Activated CD4-positive, alpha-beta memory T cell treated with anti-CD3 and anti-CD28 coated beads for 36 hours (primary cell): ENCODE data around the gene ANK3. TPM values are rescaled to one million over a fixed set of nuclear protein-coding genes. Genes with fewer than 3 reads are reported as not detected.

ENCODE experiments used
- CTCF ChIA-PET: fragments of 350-600 bp; sonication (Branson Sonifier 250); formaldehyde crosslinking; loops from one replicate; lab custom pipeline; 2021; ENCODE audit warnings: antibody characterized with exemption, inconsistent platforms; lab: Charles Lee
- POLR2A ChIA-PET: fragments of 350-600 bp; sonication (Branson Sonifier 250); formaldehyde crosslinking; loops from one replicate; lab custom pipeline; 2021; ENCODE audit warnings: antibody characterized with exemption; lab: Charles Lee
- DNase-seq: peaks from one replicate; pipeline ENCODE4 v3.0.0-alpha.2; 2020
- H3K27ac Mint-ChIP-seq: one replicate; pipeline ENCODE4 v1.8.0; 2021; ENCODE audit warnings: mixed read lengths
- H3K27me3 Mint-ChIP-seq: one replicate; pipeline ENCODE4 v1.8.0; 2021; ENCODE audit warnings: mixed read lengths
- H3K36me3 Mint-ChIP-seq: one replicate; pipeline ENCODE4 v1.8.0; 2021; ENCODE audit warnings: mixed read lengths
- H3K4me1 Mint-ChIP-seq: one replicate; pipeline ENCODE4 v1.8.0; 2021; ENCODE audit warnings: low read depth, mixed read lengths
- H3K4me3 Mint-ChIP-seq: one replicate; pipeline ENCODE4 v1.8.0; 2021; ENCODE audit warnings: mild to moderate bottlenecking, mixed read lengths
- H3K9me3 Mint-ChIP-seq: one replicate; pipeline ENCODE4 v1.8.0; 2021; ENCODE audit warnings: mixed read lengths
- intact Hi-C: fragments of 100-400 bp; cut with micrococcal nuclease; formaldehyde crosslinking; loops from one replicate; pipeline ENCODE4 v1.15.1; 2023
- total RNA-seq, 2 experiments: library from RNA; stranded (reverse); gene quantifications; one replicate each; pipeline ENCODE4 v1.2.3, GENCODE V29; 2021

ANK3 gene
- total RNA-seq, 2 experiments from 2014 or later = 18.5 to 21.2 TPM

GRCh38 chr10:60125895-60126294, 263.8 kb downstream of the ANK3 start:
- DNase-seq = no peak
- ChIA-PET POLR2A (no interaction called here), CTCF (no interaction called here)
- intact Hi-C loops = no loop called here
- Mint-ChIP-seq H3K36me3 (peaks cover 2% of the 10 kb centered on the region), H3K4me1 (no peaks in the 10 kb centered on the region), H3K27me3 (no peaks in the 10 kb centered on the region), H3K9me3 (no peaks in the 10 kb centered on the region), H3K27ac (no peak overlapping the region), H3K4me3 (no peak overlapping the region)

DNA sequence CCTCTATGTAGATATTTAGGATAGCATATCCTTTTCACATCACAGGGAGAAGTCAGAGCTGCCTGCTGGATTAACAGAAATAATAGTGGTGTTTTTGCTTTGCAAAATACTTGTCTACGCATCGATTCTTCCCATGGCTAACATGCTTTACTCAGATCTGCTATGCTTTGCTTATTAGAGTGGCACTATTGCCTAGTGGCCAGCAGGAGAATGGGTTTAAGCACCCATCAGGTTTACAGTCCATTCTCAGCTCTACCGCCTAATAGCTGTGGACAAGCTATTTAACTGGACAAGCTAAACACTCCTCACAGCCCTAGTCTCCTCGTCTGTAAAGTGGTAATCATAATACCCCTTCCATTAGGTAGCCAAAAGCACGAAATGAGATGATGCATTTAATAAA, 265.1 kb downstream of the ANK3 start:
- Mint-ChIP-seq H3K4me3 (no peak overlapping the region), H3K4me1 (no peaks in the 10 kb centered on the region), H3K36me3 (peaks cover 2% of the 10 kb centered on the region), H3K27ac (no peak overlapping the region), H3K27me3 (no peaks in the 10 kb centered on the region), H3K9me3 (no peaks in the 10 kb centered on the region)
- ChIA-PET POLR2A (no interaction called here), CTCF (interaction anchor here (0.7 kb wide), 1 partner anchor 25 kb away, joined by 3 read pairs; no protein-coding TSS in a partner anchor)
- intact Hi-C loops = no loop called here
- no peak for DNase-seq

GRCh38 chr10:60123668-60124067, 266.0 kb downstream of the ANK3 start:
- DNase-seq = no peak
- Mint-ChIP-seq H3K27ac (no peak overlapping the region), H3K36me3 (peaks cover 2% of the 10 kb centered on the region), H3K9me3 (no peaks in the 10 kb centered on the region), H3K27me3 (no peaks in the 10 kb centered on the region), H3K4me1 (no peaks in the 10 kb centered on the region), H3K4me3 (no peak overlapping the region)
- POLR2A ChIA-PET = no interaction called here
- CTCF ChIA-PET = no interaction called here
- intact Hi-C loops = no loop called here

DNA sequence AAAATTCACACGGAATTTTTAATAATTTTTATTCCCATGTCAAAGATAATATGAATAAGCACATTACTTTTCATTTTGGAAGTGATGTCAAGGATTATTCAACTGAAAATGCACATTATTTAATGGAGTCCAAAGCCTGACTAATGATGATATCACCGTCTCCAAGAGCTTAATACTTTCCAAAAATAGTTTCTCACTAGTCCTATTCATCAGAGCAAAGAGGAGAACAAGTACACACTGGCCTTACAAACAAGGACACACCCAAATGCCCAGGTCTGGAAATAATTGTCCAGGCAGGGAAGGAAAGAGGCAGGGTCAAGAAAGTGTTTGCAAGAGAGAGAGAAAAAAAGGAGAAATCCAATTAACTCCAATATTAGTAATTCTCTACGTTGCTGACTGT, 266.5 kb downstream of the ANK3 start:
- H3K4me1 Mint-ChIP-seq = no peaks in the 10 kb centered on the region
- no peak overlapping the region for H3K4me3 Mint-ChIP-seq
- intact Hi-C loops = no loop called here
- H3K27ac Mint-ChIP-seq = no peak overlapping the region
- no peaks in the 10 kb centered on the region for H3K27me3 Mint-ChIP-seq
- CTCF ChIA-PET = no interaction called here
- DNase-seq = no peak
- POLR2A ChIA-PET = no interaction called here
- H3K36me3 Mint-ChIP-seq = peaks cover 2% of the 10 kb centered on the region
- no peaks in the 10 kb centered on the region for H3K9me3 Mint-ChIP-seq

DNA sequence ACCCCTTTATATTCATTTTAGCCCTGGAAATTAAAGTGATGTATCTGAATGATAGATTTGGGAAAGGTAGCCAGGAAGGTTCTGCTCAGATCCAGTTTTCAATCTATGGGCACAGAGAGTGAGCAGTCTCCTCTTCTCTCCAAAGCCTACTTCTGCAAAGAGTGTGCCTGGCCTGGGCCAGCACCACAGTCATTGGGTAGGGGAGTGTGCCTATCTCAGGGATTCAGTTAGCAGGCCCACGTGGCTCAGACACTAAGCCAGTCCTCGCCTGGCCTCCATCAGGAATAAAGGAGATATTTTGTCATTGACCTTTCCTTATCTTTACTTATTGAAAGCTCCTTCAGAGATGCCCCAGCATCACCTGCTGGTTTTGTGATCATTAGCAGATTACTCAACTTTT, 267.5 kb downstream of the ANK3 start:
- CTCF ChIA-PET = no interaction called here
- Mint-ChIP-seq H3K27me3 (no peaks in the 10 kb centered on the region), H3K36me3 (peaks cover 2% of the 10 kb centered on the region), H3K4me1 (no peaks in the 10 kb centered on the region), H3K27ac (no peak overlapping the region), H3K4me3 (no peak overlapping the region), H3K9me3 (no peaks in the 10 kb centered on the region)
- no peak for DNase-seq
- intact Hi-C loops = no loop called here
- POLR2A ChIA-PET = no interaction called here

DNA sequence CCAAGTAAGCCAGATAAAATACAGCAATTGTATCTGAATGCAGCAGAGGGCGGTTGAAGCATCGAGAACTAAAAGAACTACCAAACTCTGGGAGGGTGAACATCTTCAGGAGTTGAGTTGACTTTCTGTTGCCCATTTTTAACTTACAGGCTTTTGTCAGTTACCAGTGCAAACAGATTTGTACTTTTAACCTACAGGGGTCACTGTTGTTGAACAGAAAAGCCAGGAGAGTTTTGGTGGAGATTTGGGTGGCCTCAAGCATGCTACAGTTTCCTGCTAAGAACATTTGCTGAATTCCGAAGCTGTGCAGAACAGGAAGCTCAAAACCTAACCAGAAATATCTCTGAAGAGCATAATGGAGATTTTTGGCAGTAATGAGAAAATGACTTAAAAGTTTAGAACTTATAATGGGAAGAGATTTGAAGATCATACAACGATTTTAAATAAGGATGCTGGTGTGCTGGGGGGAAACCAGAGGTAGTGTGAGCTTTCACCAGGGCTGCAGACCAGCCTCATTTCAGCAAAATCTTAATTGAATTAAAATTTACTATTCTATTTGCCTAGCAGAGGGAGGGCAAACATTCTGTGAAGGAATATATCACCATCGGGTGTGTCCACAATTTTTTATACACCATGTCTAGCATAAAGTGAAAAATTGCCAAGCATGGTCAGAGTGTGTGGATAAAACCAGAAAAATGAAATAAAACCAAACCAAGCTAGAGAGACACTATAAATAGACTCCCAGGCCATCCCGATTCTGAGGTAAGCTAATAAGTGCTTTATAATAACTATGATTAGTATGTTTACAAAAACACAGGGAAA, 274.7 kb downstream of the ANK3 start:
- intact Hi-C loops = loop anchor here (1.0 to 5.0 kb wide), 2 partner anchors 93 to 317 kb away; no protein-coding TSS in a partner anchor
- Mint-ChIP-seq H3K9me3 (no peaks in the 10 kb centered on the region), H3K27me3 (no peaks in the 10 kb centered on the region), H3K4me1 (no peaks in the 10 kb centered on the region), H3K27ac (no peak overlapping the region), H3K4me3 (no peak overlapping the region), H3K36me3 (no peaks in the 10 kb centered on the region)
- DNase-seq = no peak
- POLR2A ChIA-PET = interaction anchor here (0.7 kb wide), 1 partner anchor 60 kb away, joined by 3 read pairs; no protein-coding TSS in a partner anchor
- CTCF ChIA-PET = interaction anchor here (0.8 to 2.7 kb wide), 15 partner anchors 9 to 535 kb away, joined by 3 to 9 read pairs (median 4); no protein-coding TSS in a partner anchor

DNA sequence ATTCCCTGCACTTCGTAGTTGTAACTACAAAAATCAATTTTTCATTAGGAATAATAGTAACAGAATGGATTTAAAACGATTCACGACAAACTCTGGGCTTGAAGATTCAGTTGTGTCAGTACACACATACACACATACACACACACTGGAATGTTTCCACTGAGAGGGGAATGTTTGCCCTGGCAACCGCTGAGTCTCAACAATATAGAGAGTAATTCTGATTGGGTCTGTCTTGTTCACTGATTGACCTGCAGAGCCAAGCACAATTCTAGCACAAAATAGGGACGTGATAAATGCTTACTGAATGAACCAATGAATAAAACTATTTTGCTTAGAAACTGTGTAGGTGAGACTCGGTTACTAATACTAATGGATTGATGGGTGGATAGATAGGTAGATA, 278.9 kb downstream of the ANK3 start:
- Mint-ChIP-seq H3K4me3 (no peak overlapping the region), H3K36me3 (no peaks in the 10 kb centered on the region), H3K4me1 (no peaks in the 10 kb centered on the region), H3K27me3 (no peaks in the 10 kb centered on the region), H3K9me3 (no peaks in the 10 kb centered on the region), H3K27ac (no peak overlapping the region)
- no peak for DNase-seq
- intact Hi-C loops = no loop called here
- POLR2A ChIA-PET = no interaction called here
- CTCF ChIA-PET = interaction anchor here (0.8 kb wide), 1 partner anchor 10 kb away, joined by 3 read pairs; no protein-coding TSS in a partner anchor

GRCh38 chr10:60107308-60107976, 282.2 kb downstream of the ANK3 start:
- DNase-seq = no peak
- ChIA-PET CTCF (no interaction called here), POLR2A (no interaction called here)
- Mint-ChIP-seq H3K4me1 (no peaks in the 10 kb centered on the region), H3K27me3 (no peaks in the 10 kb centered on the region), H3K27ac (no peak overlapping the region), H3K4me3 (no peak overlapping the region), H3K9me3 (no peaks in the 10 kb centered on the region), H3K36me3 (no peaks in the 10 kb centered on the region)
- intact Hi-C loops = no loop called here

DNA sequence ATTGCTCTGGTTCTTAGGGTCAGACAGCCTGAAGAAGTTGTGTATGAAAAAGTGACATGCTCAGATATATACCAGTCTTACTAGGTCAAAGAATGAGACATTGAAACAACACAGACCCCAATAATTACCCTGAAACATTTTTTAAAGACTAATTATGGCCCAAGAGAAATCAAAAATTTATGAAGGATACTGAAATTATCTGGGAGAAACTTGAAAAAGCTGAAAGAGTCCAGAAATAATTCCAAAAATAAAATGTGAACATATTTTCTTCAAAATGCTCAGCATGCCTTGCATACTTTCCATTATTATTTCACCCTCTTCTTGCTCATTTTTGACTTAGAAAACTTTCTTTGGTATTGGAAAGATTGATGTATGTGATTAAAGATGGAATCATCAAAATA, 284.4 kb downstream of the ANK3 start:
- DNase-seq = no peak
- no peaks in the 10 kb centered on the region for H3K36me3 Mint-ChIP-seq
- ChIA-PET CTCF (interaction anchor here (0.9 kb wide), 1 partner anchor 10 kb away, joined by 4 read pairs; no protein-coding TSS in a partner anchor), POLR2A (no interaction called here)
- H3K27me3 Mint-ChIP-seq = no peaks in the 10 kb centered on the region
- no peak overlapping the region for H3K4me3 Mint-ChIP-seq
- intact Hi-C loops = no loop called here
- H3K27ac Mint-ChIP-seq = no peak overlapping the region
- H3K9me3 Mint-ChIP-seq = no peaks in the 10 kb centered on the region
- no peaks in the 10 kb centered on the region for H3K4me1 Mint-ChIP-seq

DNA sequence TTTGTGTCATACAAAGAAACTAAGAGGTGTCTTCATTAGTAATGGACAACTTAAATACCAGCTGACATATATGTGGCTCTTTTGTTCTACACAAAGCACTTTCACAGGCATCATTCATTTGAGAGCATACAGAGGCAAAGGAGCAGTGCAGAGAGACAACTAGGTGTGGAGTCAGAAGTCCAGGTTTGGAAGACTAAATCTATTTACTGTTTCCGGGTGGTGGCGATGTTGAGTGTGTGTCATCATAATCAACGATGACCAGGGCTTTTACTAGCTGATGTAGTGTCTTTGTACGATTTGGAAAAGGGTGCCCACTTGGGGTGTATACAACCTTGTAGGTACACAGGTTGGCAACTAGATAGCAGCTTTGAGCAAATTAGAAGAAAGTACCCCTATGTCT, 287.9 kb downstream of the ANK3 start:
- Mint-ChIP-seq H3K36me3 (no peaks in the 10 kb centered on the region), H3K27me3 (no peaks in the 10 kb centered on the region), H3K27ac (no peak overlapping the region), H3K4me1 (no peaks in the 10 kb centered on the region), H3K4me3 (no peak overlapping the region), H3K9me3 (no peaks in the 10 kb centered on the region)
- DNase-seq = no peak
- POLR2A ChIA-PET = no interaction called here
- CTCF ChIA-PET = interaction anchor here (1.0 to 1.1 kb wide), 3 partner anchors 15 to 545 kb away, joined by 3 to 4 read pairs (median 4); no protein-coding TSS in a partner anchor
- intact Hi-C loops = no loop called here

- no peaks in the 10 kb centered on the region for H3K27me3 Mint-ChIP-seq
- H3K4me3 Mint-ChIP-seq = no peak overlapping the region
- ChIA-PET CTCF (interaction anchor here (0.6 to 1.5 kb wide), 8 partner anchors 11 to 547 kb away, joined by 3 to 5 read pairs (median 4); no protein-coding TSS in a partner anchor), POLR2A (no interaction called here)
- H3K36me3 Mint-ChIP-seq = no peaks in the 10 kb centered on the region
- no peak for DNase-seq
- no peak overlapping the region for H3K27ac Mint-ChIP-seq
- H3K4me1 Mint-ChIP-seq = no peaks in the 10 kb centered on the region
- no peaks in the 10 kb centered on the region for H3K9me3 Mint-ChIP-seq
- intact Hi-C loops = loop anchor here (1.0 to 10.0 kb wide), 4 partner anchors 108 to 547 kb away; no protein-coding TSS in a partner anchor
Measured at GRCh38 chr10:60099998-60100747, 289.5 kb downstream of the ANK3 start.
